RCC 7860 (cell line): ENCODE measurements around the gene SGMS1.
"Not testable (repeated sequence)": the region's sequence is repeated elsewhere in the genome, so short reads cannot be mapped to it uniquely, and the experiment has no call there.

ENCODE experiments used
- DNase-seq: peaks from one replicate; pipeline ENCODE4 v3.0.0-alpha.2; 2015; ENCODE audit warnings: low spot score
- FAIRE-seq: peaks from 2 replicates; lab custom pipeline; 2012; peaks lifted over from hg19 to GRCh38; lab: Jason Lieb, UNC

The SGMS1 gene

DNA sequence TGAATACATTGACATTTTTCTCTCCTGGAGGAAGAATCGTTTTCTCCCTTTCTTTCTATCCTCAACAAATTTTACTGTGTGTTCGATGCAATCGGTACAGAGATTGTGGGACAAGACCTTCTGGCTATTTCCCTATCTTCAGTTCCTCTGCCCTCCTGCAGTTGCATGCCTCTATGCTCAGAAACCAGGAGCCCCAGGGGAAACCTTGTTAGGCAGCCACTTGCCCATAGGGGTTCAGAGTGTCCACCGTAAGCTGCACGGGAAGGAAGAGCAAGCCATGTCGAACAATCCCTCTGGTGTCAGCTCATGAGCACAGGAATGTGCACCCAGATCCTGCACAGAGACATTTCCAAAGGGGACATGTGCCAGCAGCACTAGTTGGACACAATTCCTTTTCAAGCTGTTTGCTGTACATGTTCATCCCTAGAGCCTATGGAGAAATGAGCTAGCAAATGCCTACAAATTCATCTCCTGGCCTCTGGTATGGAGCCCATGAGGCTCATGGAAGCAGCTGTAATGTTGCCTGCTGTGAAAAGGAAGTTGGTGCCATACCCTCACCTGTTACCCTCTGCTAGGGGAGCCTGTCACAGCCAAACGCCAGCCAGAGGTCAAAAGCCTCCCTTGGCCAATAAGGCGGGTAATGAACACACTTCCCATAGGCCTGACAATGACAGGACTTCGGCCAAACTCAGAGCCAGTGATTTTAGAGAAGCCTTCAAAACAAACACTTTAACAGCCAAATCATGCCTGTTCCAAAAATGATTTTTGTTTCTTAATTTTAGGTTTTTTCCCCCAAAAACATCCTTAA is 336.6 kb downstream of the SGMS1 start:
- FAIRE-seq (no peak), DNase-seq (no peak)

DNA sequence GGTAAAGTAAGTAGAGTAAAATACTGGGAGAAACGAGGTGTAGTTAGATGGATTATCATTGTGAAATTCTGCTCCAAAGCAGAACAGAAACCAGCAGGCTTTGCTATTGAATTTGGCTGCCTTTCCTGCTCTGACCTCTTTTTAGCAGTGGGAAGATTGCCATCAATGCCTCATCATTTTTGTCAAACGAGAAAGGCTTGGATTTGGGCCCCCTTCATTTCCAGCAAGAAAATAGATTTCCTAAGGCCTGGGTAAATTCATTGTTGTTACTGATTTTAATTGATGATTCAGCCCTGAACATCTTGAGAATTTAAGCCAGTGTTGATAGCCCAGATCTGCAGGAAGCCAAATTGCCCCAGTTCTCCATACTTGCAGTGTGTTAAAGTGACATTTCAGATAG is 337.2 kb downstream of the SGMS1 start:
- DNase-seq = no peak

GRCh38 chr10:50281967-50282522 is 341.7 kb downstream of the SGMS1 start:
- FAIRE-seq (no peak), DNase-seq (no peak)

More for the DNA sequence above, 337.2 kb downstream of the SGMS1 start:
- FAIRE-seq = no peak

GRCh38 chr10:50281210-50281966 is 342.4 kb downstream of the SGMS1 start:
- FAIRE-seq (no peak), DNase-seq (no peak)

GRCh38 chr10:50280049-50280841 is 343.5 kb downstream of the SGMS1 start:
- FAIRE-seq = no peak
- DNase-seq = no peak

DNA sequence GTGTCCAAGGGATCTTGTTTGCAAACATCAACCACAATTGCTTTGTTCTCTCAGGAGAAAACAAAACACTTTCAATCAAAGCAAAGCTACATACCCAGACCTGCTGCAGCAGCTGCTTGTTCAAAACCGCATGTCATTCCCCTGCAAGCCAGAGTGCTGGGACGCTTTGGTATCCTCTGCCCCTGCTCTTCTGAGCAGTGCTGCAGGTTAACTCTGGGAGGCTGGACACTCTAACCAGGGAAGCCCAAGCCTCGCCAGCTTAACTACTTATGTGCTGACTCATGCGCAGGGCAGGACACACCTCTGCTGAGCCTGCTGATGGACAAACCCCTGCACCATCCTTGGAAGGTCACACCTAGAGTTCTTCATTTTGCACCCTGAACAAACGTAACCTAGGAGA is 344.3 kb downstream of the SGMS1 start:
- no peak for FAIRE-seq

GRCh38 chr10:50275650-50276235 is 348.0 kb downstream of the SGMS1 start:
- no peak for DNase-seq
- no peak for FAIRE-seq

More for the DNA sequence above, 344.3 kb downstream of the SGMS1 start:
- no peak for DNase-seq

DNA sequence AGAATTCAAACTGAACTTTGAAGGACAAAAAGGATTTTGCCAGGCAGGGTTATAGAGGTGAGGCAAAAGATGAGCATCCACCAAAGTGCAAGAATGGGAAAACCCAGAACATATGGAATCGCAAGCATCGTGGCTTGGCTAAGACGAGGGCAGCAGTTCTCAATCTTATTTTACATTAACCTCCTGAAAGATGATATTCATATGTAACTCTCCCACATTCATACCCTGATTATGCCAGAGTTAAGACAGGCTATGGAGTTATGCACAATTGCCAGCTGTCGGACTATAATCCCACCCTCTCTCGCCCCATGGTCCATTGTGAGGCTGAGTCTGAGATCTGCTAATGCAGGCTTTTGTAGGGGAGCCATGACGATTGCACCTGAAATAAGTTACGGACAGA is 351.2 kb downstream of the SGMS1 start:
- DNase-seq = no peak
- no peak for FAIRE-seq

GRCh38 chr10:50271564-50272250 is 352.0 kb downstream of the SGMS1 start:
- FAIRE-seq (no peak), DNase-seq (no peak)

- not testable (repeated sequence) for DNase-seq, FAIRE-seq
Measured at GRCh38 chr10:50267877-50268276, 355.9 kb downstream of the SGMS1 start.

GRCh38 chr10:50262625-50263024 is 361.1 kb downstream of the SGMS1 start:
- DNase-seq, FAIRE-seq: not testable (repeated sequence)

DNA sequence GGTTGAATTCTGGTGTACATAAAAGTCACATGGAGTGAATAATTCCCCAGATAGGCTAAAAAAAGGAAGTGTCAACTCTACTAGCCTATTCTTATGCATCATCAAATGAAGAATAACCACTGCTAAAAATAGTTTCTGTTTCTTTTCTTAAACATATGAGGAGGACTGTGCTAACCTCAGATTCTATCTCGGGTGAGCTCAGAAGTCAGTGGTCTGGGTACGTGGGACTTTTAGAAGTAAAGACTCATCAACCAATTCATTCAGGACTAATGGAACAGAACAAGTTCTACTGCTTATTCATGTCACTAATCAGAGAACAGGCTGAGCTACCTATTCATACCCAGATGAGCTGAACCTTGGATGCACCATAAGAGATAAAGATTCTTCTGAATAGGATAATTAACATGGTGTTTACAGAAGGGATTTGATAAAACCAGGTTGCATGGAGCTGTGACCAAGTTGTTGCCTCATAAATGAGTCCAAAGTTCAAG is 362.9 kb downstream of the SGMS1 start:
- FAIRE-seq (no peak), DNase-seq (no peak)
